Effector memory CD8-positive, alpha-beta T cell (primary cell): ENCODE data around the gene SOCS7.

Source experiments
- ATAC-seq: fragments of 150-1000 bp; cut with Tn5 transposase; replicated peaks from 2 replicates; pipeline ENCODE4 v1.10.0; 2021; ENCODE audit warnings: mild to moderate bottlenecking, moderate library complexity
- DNase-seq, 3 experiments: peaks; one replicate each; pipeline ENCODE4 v3.0.0; 2021
- H3K27ac Mint-ChIP-seq, 2 donors: one replicate each; pipeline ENCODE4 v1.8.0; 2022; ENCODE audit warnings: mild to moderate bottlenecking in 2 of 2, mixed read lengths in 2 of 2, moderate library complexity in 2 of 2
- H3K27me3 Mint-ChIP-seq, 2 donors: one replicate each; pipeline ENCODE4 v1.8.0; 2022; ENCODE audit warnings: mixed read lengths in 2 of 2
- H3K36me3 Mint-ChIP-seq: one replicate; pipeline ENCODE4 v1.8.0; 2022; ENCODE audit warnings: mild to moderate bottlenecking, moderate library complexity, mixed read lengths; ENCODE audit not compliant: insufficient read depth
- H3K4me1 Mint-ChIP-seq, 2 donors: one replicate each; pipeline ENCODE4 v1.8.0; 2022; ENCODE audit warnings: low read depth in 2 of 2, mixed read lengths in 2 of 2
- H3K4me3 Mint-ChIP-seq, 2 donors: one replicate each; pipeline ENCODE4 v1.8.0; 2022; ENCODE audit warnings: mild to moderate bottlenecking in 2 of 2, mixed read lengths in 2 of 2, moderate library complexity in 2 of 2
- H3K9me3 Mint-ChIP-seq, 2 donors: one replicate each; pipeline ENCODE4 v1.8.0; 2022; ENCODE audit warnings: mixed read lengths in 2 of 2

The SOCS7 gene

DNA sequence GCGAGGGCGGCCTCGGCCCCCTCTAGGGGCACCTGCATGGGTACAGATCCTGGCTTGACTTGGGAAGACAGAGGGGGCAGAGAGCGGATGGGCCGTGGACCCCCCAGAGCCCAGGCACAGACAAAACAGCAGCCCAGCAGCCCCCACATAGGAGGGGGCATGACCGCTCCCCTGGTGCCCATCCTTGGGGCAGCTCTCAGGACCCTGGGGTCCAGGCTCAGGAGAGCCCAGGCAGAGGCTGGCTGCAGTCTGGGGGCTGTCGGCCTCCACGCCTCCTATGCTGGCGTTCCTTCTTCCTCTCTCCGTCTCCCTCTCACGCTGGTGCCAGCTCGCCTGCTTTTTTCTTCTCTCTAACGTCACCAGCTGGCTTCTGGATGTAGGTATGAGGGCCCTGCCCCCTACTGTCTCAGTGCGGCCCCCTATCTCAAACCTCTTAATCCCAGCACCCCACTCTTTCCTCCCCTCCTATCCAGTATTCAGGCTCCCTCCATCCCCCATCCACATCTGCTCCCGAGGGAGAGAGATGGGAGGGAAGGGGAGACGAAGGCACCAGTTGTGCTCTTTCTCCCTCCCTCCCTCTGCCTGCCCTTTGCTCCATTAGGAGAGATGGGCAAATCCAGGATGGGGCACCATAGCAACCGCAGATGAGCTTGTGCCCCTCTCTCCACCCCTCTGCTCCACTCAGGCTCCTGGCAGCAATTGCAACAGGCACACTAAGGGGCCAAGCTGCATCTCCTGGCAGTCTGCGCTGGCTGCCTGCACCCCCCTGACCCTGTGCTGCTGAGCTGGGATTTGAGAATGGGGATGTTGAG, 7.8 kb upstream of the SOCS7 start, which contains the start of gene GPR179:
GPR179 (minus strand) TSS at position 349 of the 812 bp plus-strand sequence; CDS start at position 182, 167 bp downstream.
- no peaks in the 10 kb centered on the region for H3K9me3 Mint-ChIP-seq
- no peak within 1 kb of the TSS for H3K4me3 Mint-ChIP-seq
- H3K36me3 Mint-ChIP-seq: no peaks in the 10 kb centered on the region
- no peak for DNase-seq
- peaks cover 21 to 45% of the 10 kb centered on the region in 2 donors for H3K27me3 Mint-ChIP-seq
- H3K4me1 Mint-ChIP-seq: no peaks in the 10 kb centered on the region
- H3K27ac Mint-ChIP-seq: no peak within 1 kb of the TSS
- ATAC-seq: no peak

DNA sequence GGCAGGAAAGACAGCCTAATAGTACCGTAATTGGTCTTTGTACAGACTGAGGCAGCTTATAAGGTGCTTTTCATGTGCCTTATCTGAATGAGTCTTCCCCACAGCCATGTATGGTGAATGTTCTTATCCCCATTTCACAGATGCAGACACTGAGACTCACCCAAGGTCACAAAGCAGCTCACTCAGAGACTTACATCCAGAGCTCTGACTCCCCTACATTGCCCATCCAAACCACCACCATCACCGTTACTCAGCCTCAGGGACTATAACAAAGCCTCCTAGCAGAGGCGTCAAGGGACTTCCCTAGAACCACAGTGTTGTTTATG, 7.3 kb upstream of the SOCS7 start:
- Mint-ChIP-seq H3K9me3 (no peaks in the 10 kb centered on the region), H3K27me3 (peaks cover 17 to 45% of the 10 kb centered on the region in 2 donors), H3K36me3 (no peaks in the 10 kb centered on the region), H3K4me3 (no peak overlapping the region), H3K4me1 (peaks cover 3 to 4% of the 10 kb centered on the region in 2 donors), H3K27ac (no peak overlapping the region)
- no peak for ATAC-seq
- no peak for DNase-seq

DNA sequence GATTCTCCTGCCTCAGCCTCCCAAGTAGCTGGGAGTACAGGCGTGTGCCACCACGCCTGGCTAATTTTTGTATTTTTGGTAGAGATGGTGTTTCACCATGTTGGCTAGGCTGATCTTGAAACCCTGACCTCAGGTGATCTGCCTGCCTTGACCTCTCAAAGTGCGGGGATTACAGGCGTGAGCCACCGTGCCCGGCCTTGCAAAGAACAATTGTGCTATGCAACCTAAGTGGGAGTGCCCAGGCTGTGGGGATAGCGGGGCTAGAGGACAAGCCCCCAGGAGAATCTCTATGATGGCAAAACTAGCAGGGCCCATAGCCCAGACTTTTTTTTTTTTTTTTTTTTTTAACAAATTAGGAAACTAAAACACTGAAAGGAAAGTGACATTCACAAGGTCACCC, 5.9 kb upstream of the SOCS7 start:
- Mint-ChIP-seq H3K4me3 (no peak overlapping the region), H3K4me1 (peaks cover 3 to 4% of the 10 kb centered on the region in 2 donors), H3K27me3 (peaks cover 17 to 45% of the 10 kb centered on the region in 2 donors), H3K9me3 (no peaks in the 10 kb centered on the region), H3K36me3 (no peaks in the 10 kb centered on the region), H3K27ac (no peak overlapping the region)
- ATAC-seq (no peak), DNase-seq (no peak)

- H3K36me3 Mint-ChIP-seq: peaks cover 5% of the 10 kb centered on the region
- H3K4me3 Mint-ChIP-seq: no peak overlapping the region
- peak overlapping the region in 1 of 2 donors; percentile 17 for H3K27ac Mint-ChIP-seq
- peaks cover 18 to 22% of the 10 kb centered on the region in 2 donors for H3K4me1 Mint-ChIP-seq
- DNase-seq (peak; percentile 80 to 87 (median 84)), ATAC-seq (peak; percentile 49)
- H3K27me3 Mint-ChIP-seq: peaks cover 6 to 14% of the 10 kb centered on the region in 2 donors
- no peaks in the 10 kb centered on the region for H3K9me3 Mint-ChIP-seq
Measured at GRCh38 chr17:38349097-38349730, 2.4 kb upstream of the SOCS7 start.

GRCh38 chr17:38350035-38350434, 1.6 kb upstream of the SOCS7 start:
- Mint-ChIP-seq H3K4me3 (no peak overlapping the region), H3K27ac (peak overlapping the region in 1 of 2 donors; percentile 17), H3K27me3 (peaks cover 0 to 6% of the 10 kb centered on the region in 2 donors), H3K36me3 (peaks cover 5% of the 10 kb centered on the region), H3K9me3 (no peaks in the 10 kb centered on the region), H3K4me1 (peaks cover 26 to 30% of the 10 kb centered on the region in 2 donors)
- no peak for ATAC-seq
- DNase-seq: no peak

DNA sequence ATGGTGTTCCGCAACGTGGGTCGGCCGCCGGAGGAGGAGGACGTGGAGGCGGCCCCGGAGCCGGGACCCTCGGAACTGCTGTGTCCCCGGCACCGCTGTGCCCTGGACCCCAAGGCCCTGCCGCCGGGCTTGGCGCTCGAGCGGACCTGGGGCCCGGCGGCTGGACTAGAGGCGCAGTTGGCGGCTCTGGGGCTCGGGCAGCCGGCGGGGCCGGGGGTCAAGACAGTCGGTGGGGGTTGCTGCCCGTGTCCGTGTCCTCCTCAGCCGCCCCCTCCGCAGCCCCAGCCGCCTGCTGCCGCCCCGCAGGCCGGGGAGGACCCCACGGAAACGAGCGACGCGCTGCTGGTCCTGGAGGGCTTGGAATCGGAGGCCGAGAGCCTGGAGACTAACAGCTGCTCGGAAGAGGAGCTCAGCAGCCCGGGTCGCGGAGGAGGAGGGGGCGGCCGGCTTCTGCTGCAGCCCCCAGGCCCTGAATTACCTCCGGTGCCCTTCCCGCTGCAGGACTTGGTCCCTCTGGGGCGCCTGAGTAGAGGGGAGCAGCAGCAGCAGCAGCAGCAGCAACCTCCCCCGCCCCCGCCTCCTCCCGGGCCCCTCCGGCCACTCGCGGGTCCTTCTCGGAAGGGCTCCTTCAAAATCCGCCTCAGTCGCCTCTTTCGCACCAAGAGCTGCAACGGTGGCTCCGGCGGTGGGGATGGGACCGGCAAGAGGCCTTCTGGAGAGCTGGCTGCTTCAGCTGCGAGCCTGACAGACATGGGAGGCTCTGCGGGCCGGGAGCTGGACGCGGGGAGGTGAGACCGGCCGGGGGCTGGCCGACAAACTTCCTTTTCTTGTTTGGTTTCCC, 821 bp downstream of the SOCS7 start:
- H3K36me3 Mint-ChIP-seq: peaks cover 5% of the 10 kb centered on the region
- H3K4me1 Mint-ChIP-seq: peaks cover 40 to 44% of the 10 kb centered on the region in 2 donors
- ATAC-seq (no peak), DNase-seq (peak in 2 of 3 experiments; percentile 5 to 8)
- no peaks in the 10 kb centered on the region for H3K27me3 Mint-ChIP-seq
- peak overlapping the region; percentile 29 to 77 for H3K27ac Mint-ChIP-seq
- no peaks in the 10 kb centered on the region for H3K9me3 Mint-ChIP-seq
- peak overlapping the region; percentile 78 to 79 for H3K4me3 Mint-ChIP-seq

- no peaks in the 10 kb centered on the region for H3K27me3 Mint-ChIP-seq
- no peak for ATAC-seq
- peaks cover 5% of the 10 kb centered on the region for H3K36me3 Mint-ChIP-seq
- peak overlapping the region; percentile 78 to 79 for H3K4me3 Mint-ChIP-seq
- peaks cover 43 to 48% of the 10 kb centered on the region in 2 donors for H3K4me1 Mint-ChIP-seq
- H3K9me3 Mint-ChIP-seq: no peaks in the 10 kb centered on the region
- no peak for DNase-seq
- H3K27ac Mint-ChIP-seq: peak overlapping the region; percentile 29 to 77
Measured at GRCh38 chr17:38353086-38353604, 1.5 kb downstream of the SOCS7 start.

DNA sequence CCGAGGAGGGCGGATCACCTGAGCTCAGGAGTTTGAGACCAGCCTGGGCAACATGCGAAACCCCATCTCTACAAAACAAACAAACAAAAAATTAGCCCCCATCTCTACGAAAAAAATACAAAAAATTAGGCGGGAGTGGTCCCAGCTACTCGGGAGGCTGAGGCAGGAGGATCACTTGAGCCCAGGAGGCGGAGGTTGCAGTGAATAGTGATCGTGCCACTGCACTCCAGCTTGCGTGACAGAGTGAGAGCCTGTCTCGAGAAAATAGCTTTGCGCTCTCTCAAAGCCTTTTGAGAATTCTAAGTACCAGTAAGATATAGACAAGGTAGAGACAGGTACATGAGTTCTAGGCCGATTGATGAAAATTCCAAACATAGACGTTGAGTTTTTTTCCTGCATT, 2.0 kb downstream of the SOCS7 start:
- no peaks in the 10 kb centered on the region for H3K9me3 Mint-ChIP-seq
- H3K4me3 Mint-ChIP-seq: peak overlapping the region; percentile 78 to 79
- H3K4me1 Mint-ChIP-seq: peaks cover 43 to 53% of the 10 kb centered on the region in 2 donors
- peaks cover 5% of the 10 kb centered on the region for H3K36me3 Mint-ChIP-seq
- ATAC-seq (no peak), DNase-seq (no peak)
- no peaks in the 10 kb centered on the region for H3K27me3 Mint-ChIP-seq
- peak overlapping the region in 1 of 2 donors; percentile 77 for H3K27ac Mint-ChIP-seq

- DNase-seq: no peak
- no peak for ATAC-seq
- Mint-ChIP-seq H3K36me3 (peaks cover 5% of the 10 kb centered on the region), H3K4me3 (peak overlapping the region; percentile 78 to 79), H3K27me3 (no peaks in the 10 kb centered on the region), H3K4me1 (peaks cover 39 to 50% of the 10 kb centered on the region in 2 donors), H3K27ac (peak overlapping the region; percentile 6 to 23), H3K9me3 (no peaks in the 10 kb centered on the region)
Measured at GRCh38 chr17:38354466-38354865, 2.8 kb downstream of the SOCS7 start.

DNA sequence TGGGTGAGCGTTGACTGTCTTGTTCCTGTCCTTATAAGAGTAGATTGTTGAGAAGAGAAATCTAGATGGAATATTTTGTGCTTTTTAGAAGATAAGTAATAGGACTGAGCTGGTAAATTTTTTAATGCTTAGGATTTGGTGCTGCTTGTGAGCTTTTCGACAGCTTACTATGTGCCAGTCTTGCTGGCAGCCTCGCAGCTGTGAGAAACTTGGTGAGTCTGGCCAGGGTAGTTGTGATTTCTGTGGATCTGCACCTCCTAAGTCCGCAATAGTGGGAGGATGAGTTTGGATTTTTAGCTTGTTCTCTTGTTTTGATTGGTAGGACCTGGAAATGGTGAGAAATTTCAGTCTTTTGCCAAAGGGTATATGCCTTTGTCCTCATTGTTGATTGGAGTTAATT, 3.6 kb downstream of the SOCS7 start:
- DNase-seq: no peak
- H3K4me1 Mint-ChIP-seq: peaks cover 39 to 50% of the 10 kb centered on the region in 2 donors
- no peak for ATAC-seq
- H3K4me3 Mint-ChIP-seq: no peak overlapping the region
- no peaks in the 10 kb centered on the region for H3K9me3 Mint-ChIP-seq
- H3K27me3 Mint-ChIP-seq: no peaks in the 10 kb centered on the region
- H3K36me3 Mint-ChIP-seq: peaks cover 5% of the 10 kb centered on the region
- H3K27ac Mint-ChIP-seq: no peak overlapping the region

GRCh38 chr17:38357486-38358123, 6.0 kb downstream of the SOCS7 start:
- Mint-ChIP-seq H3K9me3 (no peaks in the 10 kb centered on the region), H3K27ac (no peak overlapping the region), H3K27me3 (no peaks in the 10 kb centered on the region), H3K36me3 (no peaks in the 10 kb centered on the region), H3K4me1 (peaks cover 39 to 49% of the 10 kb centered on the region in 2 donors), H3K4me3 (no peak overlapping the region)
- DNase-seq (no peak), ATAC-seq (no peak)

GRCh38 chr17:38358586-38359513, 7.2 kb downstream of the SOCS7 start:
- H3K27me3 Mint-ChIP-seq: no peaks in the 10 kb centered on the region
- no peak overlapping the region for H3K4me3 Mint-ChIP-seq
- peaks cover 30 to 40% of the 10 kb centered on the region in 2 donors for H3K4me1 Mint-ChIP-seq
- DNase-seq: no peak
- H3K27ac Mint-ChIP-seq: peak overlapping the region in 1 of 2 donors; percentile 15
- H3K9me3 Mint-ChIP-seq: no peaks in the 10 kb centered on the region
- no peaks in the 10 kb centered on the region for H3K36me3 Mint-ChIP-seq
- ATAC-seq: no peak
